Measurements from ENCODE around the gene MAP1LC3A.

Gene MAP1LC3A

GRCh38 chr20:34549291-34549928 is 9.1 kb upstream of the MAP1LC3A start:
- peak; percentile 80 for DNase-seq (ENCODE audit: low read depth)
- TF ChIP-seq CTCF (IDR thresholded peaks at IDR 0.05; ENCODE audit: insufficient read depth, low read depth, low read length, missing control alignments), result no peak
- H3K4me3 ChIP-seq (ENCODE audit: low read length), result no peak overlapping the region

GRCh38 chr20:34549929-34550305 is 8.6 kb upstream of the MAP1LC3A start:
- no peak for DNase-seq (ENCODE audit: low read depth)
- TF ChIP-seq CTCF (IDR thresholded peaks at IDR 0.05; ENCODE audit: insufficient read depth, low read depth, low read length, missing control alignments), result no peak
- no peak overlapping the region for H3K4me3 ChIP-seq (ENCODE audit: low read length)

GRCh38 chr20:34552569-34552968 is 5.9 kb upstream of the MAP1LC3A start:
- DNase-seq (ENCODE audit: low read depth), result no peak
- H3K4me3 ChIP-seq (ENCODE audit: low read length), result no peak overlapping the region
- no peak for TF ChIP-seq CTCF (IDR thresholded peaks at IDR 0.05; ENCODE audit: insufficient read depth, low read depth, low read length, missing control alignments)

- no peak for TF ChIP-seq CTCF (IDR thresholded peaks at IDR 0.05; ENCODE audit: insufficient read depth, low read depth, low read length, missing control alignments)
- no peak for DNase-seq (ENCODE audit: low read depth)
- H3K4me3 ChIP-seq (ENCODE audit: low read length), result no peak overlapping the region
Measured at GRCh38 chr20:34553366-34553867, 5.1 kb upstream of the MAP1LC3A start.

GRCh38 chr20:34557936-34558319 is 590 bp upstream of the MAP1LC3A start:
- no peak for DNase-seq (ENCODE audit: low read depth)
- peak overlapping the region; percentile 72 for H3K4me3 ChIP-seq (ENCODE audit: low read length)
- TF ChIP-seq CTCF (IDR thresholded peaks at IDR 0.05; ENCODE audit: insufficient read depth, low read depth, low read length, missing control alignments), result no peak

GRCh38 chr20:34559311-34560140 is 1.0 kb downstream of the MAP1LC3A start:
- H3K4me3 ChIP-seq (ENCODE audit: low read length), result peak overlapping the region; percentile 72
- DNase-seq (ENCODE audit: low read depth), result no peak
- TF ChIP-seq CTCF (IDR thresholded peaks at IDR 0.05; ENCODE audit: insufficient read depth, low read depth, low read length, missing control alignments), result no peak

All from epithelial cell of esophagus (primary cell).